WTC11 (cell line): ENCODE measurements around the gene TARDBP. TPM values are rescaled to one million over a fixed set of nuclear protein-coding genes. Genes with fewer than 3 reads are reported as not detected.

ENCODE experiments used
- ATAC-seq: fragments of 200-7000 bp; cut with Tn5 transposase; 2 replicates; pipeline ENCODE4 v1.10.0; 2021; ENCODE audit warnings: mild to moderate bottlenecking, moderate library complexity
- CTCF ChIA-PET: fragments of 300-600 bp; sonication (Branson Sonifier 250); formaldehyde crosslinking; loops from one replicate; lab custom pipeline; 2021; ENCODE audit warnings: antibody characterized with exemption; lab: Charles Lee
- POLR2A ChIA-PET: fragments of 350-600 bp; sonication (Branson Sonifier 250); formaldehyde crosslinking; loops from one replicate; lab custom pipeline; 2021; ENCODE audit warnings: antibody characterized with exemption; lab: Charles Lee
- DNase-seq: peaks from one replicate; pipeline ENCODE4 v3.0.0; 2021; ENCODE audit warnings: low spot score
- H3K27ac Mint-ChIP-seq: 2 replicates; pipeline ENCODE4 v1.8.0; 2021; ENCODE audit warnings: mixed read lengths
- H3K27me3 Mint-ChIP-seq: 2 replicates; pipeline ENCODE4 v1.8.0; 2021; ENCODE audit warnings: low read depth, mild to moderate bottlenecking, moderate library complexity, mixed read lengths
- H3K36me3 Mint-ChIP-seq: 2 replicates; pipeline ENCODE4 v1.8.0; 2021; ENCODE audit warnings: mixed read lengths
- H3K4me1 Mint-ChIP-seq: 2 replicates; pipeline ENCODE4 v1.8.0; 2022; ENCODE audit warnings: mixed read lengths
- H3K4me3 Mint-ChIP-seq: 2 replicates; pipeline ENCODE4 v1.8.0; 2021; ENCODE audit warnings: mild to moderate bottlenecking, moderate library complexity, mixed read lengths
- H3K9me3 Mint-ChIP-seq: 2 replicates; pipeline ENCODE4 v1.8.0; 2021; ENCODE audit warnings: mixed read lengths
- CDX4 ChIP-seq: fragments of 250-450 bp; sonication (Bioruptor Pico); IDR thresholded peaks from 2 replicates; pipeline ENCODE4 v1.9.0; 2021; ENCODE audit warnings: moderate library complexity, mild to moderate bottlenecking, inconsistent platforms, borderline replicate concordance
- FOXP1 ChIP-seq: sonication (generic); formaldehyde crosslinking; IDR thresholded peaks from 2 replicates; pipeline ENCODE4 v1.8.0; 2022; ENCODE audit warnings: missing genetic modification reagents, mild to moderate bottlenecking, moderate library complexity, borderline replicate concordance
- FOXP4 ChIP-seq: sonication (generic); formaldehyde crosslinking; IDR thresholded peaks from 2 replicates; pipeline ENCODE4 v1.8.0; 2022; ENCODE audit warnings: mild to moderate bottlenecking, missing genetic modification reagents
- KAT7 ChIP-seq: sonication (generic); formaldehyde crosslinking; IDR thresholded peaks from 2 replicates; pipeline ENCODE4 v1.8.1; 2023; ENCODE audit warnings: missing genetic modification reagents, mild to moderate bottlenecking, borderline replicate concordance
- MLX ChIP-seq: sonication (generic); formaldehyde crosslinking; IDR thresholded peaks from 2 replicates; pipeline ENCODE4 v1.8.1; 2023; ENCODE audit warnings: mild to moderate bottlenecking, missing genetic modification reagents, moderate library complexity
- MXD4 ChIP-seq: fragments of 250-450 bp; sonication (Bioruptor Pico); IDR thresholded peaks from 2 replicates; pipeline ENCODE4 v1.8.0; 2021; ENCODE audit warnings: mild to moderate bottlenecking, moderate library complexity, borderline replicate concordance
- MYBL2 ChIP-seq: sonication (generic); formaldehyde crosslinking; IDR thresholded peaks from 2 replicates; pipeline ENCODE4 v1.8.1; 2023; ENCODE audit warnings: mild to moderate bottlenecking, moderate library complexity, missing genetic modification reagents
- NFYB ChIP-seq: sonication (generic); formaldehyde crosslinking; conservative IDR thresholded peaks from 2 replicates; pipeline ENCODE4 v1.8.0; 2022; ENCODE audit warnings: low read depth, missing genetic modification reagents
- NR3C1 ChIP-seq: sonication (generic); formaldehyde crosslinking; conservative IDR thresholded peaks from 2 replicates; pipeline ENCODE4 v1.8.1; 2023; ENCODE audit warnings: low read depth, mild to moderate bottlenecking, missing genetic modification reagents
- RORB ChIP-seq: fragments of 250-450 bp; sonication (Bioruptor Pico); IDR thresholded peaks from 2 replicates; pipeline ENCODE4 v1.9.0; 2021; ENCODE audit warnings: mild to moderate bottlenecking
- TEAD1 ChIP-seq: sonication (generic); formaldehyde crosslinking; IDR thresholded peaks from 2 replicates; pipeline ENCODE4 v1.8.0; 2022; ENCODE audit warnings: mild to moderate bottlenecking, missing genetic modification reagents
- ZNF416 ChIP-seq: fragments of 250-450 bp; sonication (Bioruptor Pico); IDR thresholded peaks from 2 replicates; pipeline ENCODE4 v1.9.0; 2021; ENCODE audit warnings: mild to moderate bottlenecking, inconsistent platforms
- ZNF671 ChIP-seq: fragments of 250-450 bp; sonication (Bioruptor Pico); IDR thresholded peaks from 2 replicates; pipeline ENCODE4 v1.8.0; 2021; ENCODE audit warnings: mild to moderate bottlenecking
- total RNA-seq: library from RNA; stranded (reverse); gene quantifications from 3 replicates; pipeline ENCODE4 v1.2.3, GENCODE V29; 2021
- TF ChIP-seq, protein P1 (sequence below): sonication (generic); formaldehyde crosslinking; IDR thresholded peaks from 2 replicates; pipeline ENCODE4 v1.8.1; 2023; ENCODE audit warnings: mild to moderate bottlenecking, missing genetic modification reagents
- TF ChIP-seq, protein P2 (sequence below): sonication (generic); formaldehyde crosslinking; IDR thresholded peaks from 2 replicates; pipeline ENCODE4 v1.8.0; 2022; ENCODE audit warnings: mild to moderate bottlenecking, missing genetic modification reagents
- TF ChIP-seq, protein P3 (sequence below): sonication (generic); formaldehyde crosslinking; IDR thresholded peaks from 2 replicates; pipeline ENCODE4 v1.8.0; 2023; ENCODE audit warnings: missing genetic modification reagents, mild to moderate bottlenecking, borderline replicate concordance
- TF ChIP-seq, protein P4 (sequence below): fragments of 200-600 bp; IDR thresholded peaks from 2 replicates; pipeline ENCODE4 v1.8.0; 2022; ENCODE audit warnings: antibody characterized with exemption

Gene TARDBP
- total RNA-seq, 1 experiment from 2014 or later: 228 TPM

DNA sequence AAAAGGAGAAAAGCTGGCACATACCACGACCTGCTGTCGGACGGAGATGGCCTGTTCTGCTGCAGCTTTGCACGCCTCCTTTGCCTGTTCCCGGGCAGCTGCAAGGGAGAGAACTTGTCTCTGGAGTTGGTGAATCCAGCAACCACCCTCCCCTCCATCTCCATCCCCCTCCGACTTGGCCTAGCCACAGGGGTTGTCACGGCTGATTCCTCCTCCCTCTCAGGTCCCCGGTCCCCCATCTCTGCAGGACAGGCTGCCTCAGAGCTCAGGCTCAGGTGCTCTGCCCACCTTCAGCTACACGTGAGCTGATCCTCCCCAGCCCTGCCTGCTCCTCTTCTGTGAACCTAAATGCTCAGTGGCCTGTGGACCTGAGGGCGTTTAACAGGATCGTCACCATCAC, 58.4 kb downstream of the TARDBP start (continued):
- TF ChIP-seq, protein P1, sequence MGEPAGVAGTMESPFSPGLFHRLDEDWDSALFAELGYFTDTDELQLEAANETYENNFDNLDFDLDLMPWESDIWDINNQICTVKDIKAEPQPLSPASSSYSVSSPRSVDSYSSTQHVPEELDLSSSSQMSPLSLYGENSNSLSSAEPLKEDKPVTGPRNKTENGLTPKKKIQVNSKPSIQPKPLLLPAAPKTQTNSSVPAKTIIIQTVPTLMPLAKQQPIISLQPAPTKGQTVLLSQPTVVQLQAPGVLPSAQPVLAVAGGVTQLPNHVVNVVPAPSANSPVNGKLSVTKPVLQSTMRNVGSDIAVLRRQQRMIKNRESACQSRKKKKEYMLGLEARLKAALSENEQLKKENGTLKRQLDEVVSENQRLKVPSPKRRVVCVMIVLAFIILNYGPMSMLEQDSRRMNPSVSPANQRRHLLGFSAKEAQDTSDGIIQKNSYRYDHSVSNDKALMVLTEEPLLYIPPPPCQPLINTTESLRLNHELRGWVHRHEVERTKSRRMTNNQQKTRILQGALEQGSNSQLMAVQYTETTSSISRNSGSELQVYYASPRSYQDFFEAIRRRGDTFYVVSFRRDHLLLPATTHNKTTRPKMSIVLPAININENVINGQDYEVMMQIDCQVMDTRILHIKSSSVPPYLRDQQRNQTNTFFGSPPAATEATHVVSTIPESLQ (CRISPR knock-in tag): no peak
- TF ChIP-seq MYBL2 (no peak), KAT7 (CRISPR knock-in tag) (no peak)
- TF ChIP-seq, all 79 proteins: peak for 0

- no peak overlapping the region for H3K4me3 Mint-ChIP-seq
- no peaks in the 10 kb centered on the region for H3K27me3 Mint-ChIP-seq
- ATAC-seq (no peak), DNase-seq (no peak)
- TF ChIP-seq, protein P2, sequence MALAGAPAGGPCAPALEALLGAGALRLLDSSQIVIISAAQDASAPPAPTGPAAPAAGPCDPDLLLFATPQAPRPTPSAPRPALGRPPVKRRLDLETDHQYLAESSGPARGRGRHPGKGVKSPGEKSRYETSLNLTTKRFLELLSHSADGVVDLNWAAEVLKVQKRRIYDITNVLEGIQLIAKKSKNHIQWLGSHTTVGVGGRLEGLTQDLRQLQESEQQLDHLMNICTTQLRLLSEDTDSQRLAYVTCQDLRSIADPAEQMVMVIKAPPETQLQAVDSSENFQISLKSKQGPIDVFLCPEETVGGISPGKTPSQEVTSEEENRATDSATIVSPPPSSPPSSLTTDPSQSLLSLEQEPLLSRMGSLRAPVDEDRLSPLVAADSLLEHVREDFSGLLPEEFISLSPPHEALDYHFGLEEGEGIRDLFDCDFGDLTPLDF: no peak
- TF ChIP-seq TEAD1: no peak
- no peak for TF ChIP-seq ZNF671 (CRISPR knock-in tag)
- peaks cover 82% of the 10 kb centered on the region for H3K36me3 Mint-ChIP-seq
- ChIA-PET CTCF (interaction anchor here (0.9 to 2.5 kb wide), 2 partner anchors 34 to 170 kb away, joined by 3 to 16 read pairs; no protein-coding TSS in a partner anchor), POLR2A (no interaction called here)
- no peaks in the 10 kb centered on the region for H3K9me3 Mint-ChIP-seq
- H3K27ac Mint-ChIP-seq: peak overlapping the region; percentile 64; the same call in 1 of the 2 replicates
- peaks cover 5% of the 10 kb centered on the region for H3K4me1 Mint-ChIP-seq
Measured at GRCh38 chr1:11071463-11072215, 59.2 kb downstream of the TARDBP start.

- H3K36me3 Mint-ChIP-seq: peaks cover 84% of the 10 kb centered on the region
- CTCF ChIA-PET: interaction anchor here (1.1 to 1.8 kb wide), 2 partner anchors 27 to 35 kb away, joined by 4 to 12 read pairs; no protein-coding TSS in a partner anchor
Measured at GRCh38 chr1:11072216-11072917, 59.9 kb downstream of the TARDBP start.

More at GRCh38 chr1:11072216-11072917, 59.9 kb downstream of the TARDBP start:
- TF ChIP-seq TEAD1 (no peak), ZNF416 (CRISPR knock-in tag) (no peak), MXD4 (CRISPR knock-in tag) (no peak), CDX4 (CRISPR knock-in tag) (no peak), NR3C1 (CRISPR knock-in tag) (no peak), FOXP1 (CRISPR knock-in tag) (no peak), MYBL2 (no peak), NFYB (CRISPR knock-in tag) (no peak), FOXP4 (CRISPR knock-in tag) (no peak), MLX (CRISPR knock-in tag) (no peak), RORB (no peak)
- TF ChIP-seq, protein P3, sequence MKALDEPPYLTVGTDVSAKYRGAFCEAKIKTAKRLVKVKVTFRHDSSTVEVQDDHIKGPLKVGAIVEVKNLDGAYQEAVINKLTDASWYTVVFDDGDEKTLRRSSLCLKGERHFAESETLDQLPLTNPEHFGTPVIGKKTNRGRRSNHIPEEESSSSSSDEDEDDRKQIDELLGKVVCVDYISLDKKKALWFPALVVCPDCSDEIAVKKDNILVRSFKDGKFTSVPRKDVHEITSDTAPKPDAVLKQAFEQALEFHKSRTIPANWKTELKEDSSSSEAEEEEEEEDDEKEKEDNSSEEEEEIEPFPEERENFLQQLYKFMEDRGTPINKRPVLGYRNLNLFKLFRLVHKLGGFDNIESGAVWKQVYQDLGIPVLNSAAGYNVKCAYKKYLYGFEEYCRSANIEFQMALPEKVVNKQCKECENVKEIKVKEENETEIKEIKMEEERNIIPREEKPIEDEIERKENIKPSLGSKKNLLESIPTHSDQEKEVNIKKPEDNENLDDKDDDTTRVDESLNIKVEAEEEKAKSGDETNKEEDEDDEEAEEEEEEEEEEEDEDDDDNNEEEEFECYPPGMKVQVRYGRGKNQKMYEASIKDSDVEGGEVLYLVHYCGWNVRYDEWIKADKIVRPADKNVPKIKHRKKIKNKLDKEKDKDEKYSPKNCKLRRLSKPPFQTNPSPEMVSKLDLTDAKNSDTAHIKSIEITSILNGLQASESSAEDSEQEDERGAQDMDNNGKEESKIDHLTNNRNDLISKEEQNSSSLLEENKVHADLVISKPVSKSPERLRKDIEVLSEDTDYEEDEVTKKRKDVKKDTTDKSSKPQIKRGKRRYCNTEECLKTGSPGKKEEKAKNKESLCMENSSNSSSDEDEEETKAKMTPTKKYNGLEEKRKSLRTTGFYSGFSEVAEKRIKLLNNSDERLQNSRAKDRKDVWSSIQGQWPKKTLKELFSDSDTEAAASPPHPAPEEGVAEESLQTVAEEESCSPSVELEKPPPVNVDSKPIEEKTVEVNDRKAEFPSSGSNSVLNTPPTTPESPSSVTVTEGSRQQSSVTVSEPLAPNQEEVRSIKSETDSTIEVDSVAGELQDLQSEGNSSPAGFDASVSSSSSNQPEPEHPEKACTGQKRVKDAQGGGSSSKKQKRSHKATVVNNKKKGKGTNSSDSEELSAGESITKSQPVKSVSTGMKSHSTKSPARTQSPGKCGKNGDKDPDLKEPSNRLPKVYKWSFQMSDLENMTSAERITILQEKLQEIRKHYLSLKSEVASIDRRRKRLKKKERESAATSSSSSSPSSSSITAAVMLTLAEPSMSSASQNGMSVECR (CRISPR knock-in tag): no peak
- TF ChIP-seq, protein P4, sequence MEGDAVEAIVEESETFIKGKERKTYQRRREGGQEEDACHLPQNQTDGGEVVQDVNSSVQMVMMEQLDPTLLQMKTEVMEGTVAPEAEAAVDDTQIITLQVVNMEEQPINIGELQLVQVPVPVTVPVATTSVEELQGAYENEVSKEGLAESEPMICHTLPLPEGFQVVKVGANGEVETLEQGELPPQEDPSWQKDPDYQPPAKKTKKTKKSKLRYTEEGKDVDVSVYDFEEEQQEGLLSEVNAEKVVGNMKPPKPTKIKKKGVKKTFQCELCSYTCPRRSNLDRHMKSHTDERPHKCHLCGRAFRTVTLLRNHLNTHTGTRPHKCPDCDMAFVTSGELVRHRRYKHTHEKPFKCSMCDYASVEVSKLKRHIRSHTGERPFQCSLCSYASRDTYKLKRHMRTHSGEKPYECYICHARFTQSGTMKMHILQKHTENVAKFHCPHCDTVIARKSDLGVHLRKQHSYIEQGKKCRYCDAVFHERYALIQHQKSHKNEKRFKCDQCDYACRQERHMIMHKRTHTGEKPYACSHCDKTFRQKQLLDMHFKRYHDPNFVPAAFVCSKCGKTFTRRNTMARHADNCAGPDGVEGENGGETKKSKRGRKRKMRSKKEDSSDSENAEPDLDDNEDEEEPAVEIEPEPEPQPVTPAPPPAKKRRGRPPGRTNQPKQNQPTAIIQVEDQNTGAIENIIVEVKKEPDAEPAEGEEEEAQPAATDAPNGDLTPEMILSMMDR: no peak
- TF ChIP-seq, all 79 proteins: peak for 0
- POLR2A ChIA-PET: no interaction called here
- Mint-ChIP-seq H3K4me1 (peaks cover 5% of the 10 kb centered on the region), H3K27me3 (no peaks in the 10 kb centered on the region), H3K4me3 (no peak overlapping the region), H3K27ac (peak overlapping the region; percentile 54), H3K9me3 (no peaks in the 10 kb centered on the region)
- ATAC-seq (peak; percentile 62), DNase-seq (peak; percentile 22)
